Endodermal cell (in vitro differentiated cells): ENCODE data around the gene SLC5A8. TPM values are rescaled to one million over a fixed set of nuclear protein-coding genes. Genes with fewer than 3 reads are reported as not detected.

Experiments
- DNase-seq: peaks from one replicate; pipeline ENCODE4 v3.0.0-alpha.2; 2017
- H3K27ac ChIP-seq: 2 replicates; pipeline ENCODE4 v1.5.1; 2013; ENCODE audit warnings: mild to moderate bottlenecking, low read depth, low read length, moderate library complexity
- H3K27me3 ChIP-seq: 2 replicates; pipeline ENCODE4 v1.6.1; 2013; ENCODE audit warnings: mild to moderate bottlenecking, low read length, moderate library complexity; ENCODE audit not compliant: insufficient read depth, control insufficient read depth, poor library complexity, severe bottlenecking
- H3K36me3 ChIP-seq: 2 replicates; pipeline ENCODE4 v1.7.0; 2013; ENCODE audit warnings: mild to moderate bottlenecking, low read length, moderate library complexity; ENCODE audit not compliant: control insufficient read depth, insufficient read depth
- H3K4me1 ChIP-seq: one replicate; pipeline ENCODE4 v1.7.0; 2013; ENCODE audit warnings: low read length; ENCODE audit not compliant: control insufficient read depth, insufficient read depth
- H3K4me3 ChIP-seq: 2 replicates; pipeline ENCODE4 v1.5.1; 2013; ENCODE audit warnings: mild to moderate bottlenecking, low read length, moderate library complexity
- H3K9ac ChIP-seq: 2 replicates; pipeline ENCODE4 v1.6.1; 2013; ENCODE audit warnings: mild to moderate bottlenecking, low read length, moderate library complexity; ENCODE audit not compliant: poor library complexity, severe bottlenecking; ENCODE audit errors: extremely low read depth
- H3K9me3 ChIP-seq: 2 replicates; pipeline ENCODE4 v1.6.1; 2013; ENCODE audit warnings: mild to moderate bottlenecking, low read length, moderate library complexity; ENCODE audit not compliant: control insufficient read depth
- H3K27ac Mint-ChIP-seq: 2 replicates; pipeline ENCODE4 v1.8.0; 2020; ENCODE audit warnings: mixed read lengths
- H3K27me3 Mint-ChIP-seq: 2 replicates; pipeline ENCODE4 v1.8.0; 2021; ENCODE audit warnings: mild to moderate bottlenecking, mixed read lengths; ENCODE audit not compliant: insufficient read depth
- H3K36me3 Mint-ChIP-seq: 2 replicates; pipeline ENCODE4 v1.8.0; 2020; ENCODE audit warnings: low read depth, mixed read lengths
- H3K4me1 Mint-ChIP-seq: 2 replicates; pipeline ENCODE4 v1.8.0; 2020; ENCODE audit warnings: mixed read lengths
- H3K4me3 Mint-ChIP-seq: 2 replicates; pipeline ENCODE4 v1.8.0; 2020; ENCODE audit warnings: mild to moderate bottlenecking, moderate library complexity, mixed read lengths
- H3K9me3 Mint-ChIP-seq: 2 replicates; pipeline ENCODE4 v1.8.0; 2020; ENCODE audit warnings: mild to moderate bottlenecking, mixed read lengths
- WGBS, 2 experiments: methylation state at CpG; one replicate each; pipeline versions ENCODE4 v1.1.5 to v1.1.7; 2013; ENCODE audit warnings: missing lambda C conversion rate in 2 of 2, mixed read lengths in 1 of 2; ENCODE audit not compliant: insufficient coverage in 1 of 2, insufficient read length in 1 of 2; 5-methylcytosine and 5-hydroxymethylcytosine counted together
- total RNA-seq, 2 donors: library from RNA; stranded (reverse); fragmentation: NEBNext Ultra II Directional in 1 of 2; extraction: Animal tissue kit (Norgen Biotek cat#: 25700) in 1 of 2; gene quantifications; 2 replicates in 1 of 2; 3 replicates in 1 of 2; pipeline ENCODE4 v1.2.1, GENCODE V29; 2021
- TF ChIP-seq, protein P1 (sequence below): fragments of 200-600 bp; sonication (generic); conservative IDR thresholded peaks from 2 replicates; pipeline ENCODE4 v1.5.0; 2021; ENCODE audit warnings: antibody characterized with exemption, mild to moderate bottlenecking

SLC5A8 gene
- total RNA-seq, 2 donors from 2014 or later = not detected

GRCh38 chr12:101200824-101201223, 9.2 kb downstream of the SLC5A8 start:
- Mint-ChIP-seq H3K27me3 (peaks cover 4% of the 10 kb centered on the region), H3K36me3 (no peaks in the 10 kb centered on the region), H3K27ac (no peak overlapping the region), H3K4me1 (no peaks in the 10 kb centered on the region), H3K4me3 (no peak overlapping the region), H3K9me3 (no peaks in the 10 kb centered on the region)
- Histone ChIP-seq H3K9ac (no peak overlapping the region), H3K9me3 (no peaks in the 10 kb centered on the region), H3K4me1 (no peaks in the 10 kb centered on the region), H3K27ac (no peak overlapping the region), H3K27me3 (no peaks in the 10 kb centered on the region), H3K4me3 (no peak overlapping the region), H3K36me3 (no peaks in the 10 kb centered on the region)
- TF ChIP-seq, protein P1, sequence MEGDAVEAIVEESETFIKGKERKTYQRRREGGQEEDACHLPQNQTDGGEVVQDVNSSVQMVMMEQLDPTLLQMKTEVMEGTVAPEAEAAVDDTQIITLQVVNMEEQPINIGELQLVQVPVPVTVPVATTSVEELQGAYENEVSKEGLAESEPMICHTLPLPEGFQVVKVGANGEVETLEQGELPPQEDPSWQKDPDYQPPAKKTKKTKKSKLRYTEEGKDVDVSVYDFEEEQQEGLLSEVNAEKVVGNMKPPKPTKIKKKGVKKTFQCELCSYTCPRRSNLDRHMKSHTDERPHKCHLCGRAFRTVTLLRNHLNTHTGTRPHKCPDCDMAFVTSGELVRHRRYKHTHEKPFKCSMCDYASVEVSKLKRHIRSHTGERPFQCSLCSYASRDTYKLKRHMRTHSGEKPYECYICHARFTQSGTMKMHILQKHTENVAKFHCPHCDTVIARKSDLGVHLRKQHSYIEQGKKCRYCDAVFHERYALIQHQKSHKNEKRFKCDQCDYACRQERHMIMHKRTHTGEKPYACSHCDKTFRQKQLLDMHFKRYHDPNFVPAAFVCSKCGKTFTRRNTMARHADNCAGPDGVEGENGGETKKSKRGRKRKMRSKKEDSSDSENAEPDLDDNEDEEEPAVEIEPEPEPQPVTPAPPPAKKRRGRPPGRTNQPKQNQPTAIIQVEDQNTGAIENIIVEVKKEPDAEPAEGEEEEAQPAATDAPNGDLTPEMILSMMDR = no peak
- WGBS, 2 experiments = 95 to 100% methylated on average over 1 of the region's 1 CpG
- no peak for DNase-seq

DNA sequence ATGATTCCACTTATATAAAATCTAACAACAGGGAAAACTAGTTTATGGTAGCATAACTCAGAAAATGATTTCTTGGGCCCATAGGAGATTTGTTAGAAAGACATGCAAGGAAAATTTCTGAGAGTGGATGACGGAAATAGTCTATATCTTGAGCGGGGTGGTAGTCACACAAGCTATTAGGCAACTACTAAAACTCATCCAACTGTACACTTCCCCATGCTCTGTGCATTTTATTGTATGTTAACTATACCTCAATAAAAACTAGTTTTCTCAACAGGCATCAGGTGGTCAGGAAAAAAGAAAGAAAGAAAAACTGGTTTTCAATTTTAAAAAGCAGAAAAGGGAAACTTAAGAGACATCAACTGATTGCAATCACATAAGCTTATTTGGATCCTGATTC, 9.9 kb downstream of the SLC5A8 start:
- no peak for DNase-seq
- Histone ChIP-seq H3K36me3 (no peaks in the 10 kb centered on the region), H3K9me3 (no peaks in the 10 kb centered on the region), H3K9ac (no peak overlapping the region), H3K27me3 (no peaks in the 10 kb centered on the region), H3K4me1 (no peaks in the 10 kb centered on the region), H3K27ac (no peak overlapping the region), H3K4me3 (no peak overlapping the region)
- H3K4me1 Mint-ChIP-seq = no peaks in the 10 kb centered on the region
- peaks cover 4% of the 10 kb centered on the region for H3K27me3 Mint-ChIP-seq
- no peaks in the 10 kb centered on the region for H3K9me3 Mint-ChIP-seq
- 87% methylated on average over 2 of the region's 2 CpGs; no CpG with 5 or more reads in 1 of the 2 experiments for WGBS, 2 experiments
- H3K27ac Mint-ChIP-seq = no peak overlapping the region
- no peaks in the 10 kb centered on the region for H3K36me3 Mint-ChIP-seq
- H3K4me3 Mint-ChIP-seq = no peak overlapping the region
- TF ChIP-seq, protein P1 = no peak

- no peaks in the 10 kb centered on the region for H3K36me3 Mint-ChIP-seq
- H3K4me1 Mint-ChIP-seq = no peaks in the 10 kb centered on the region
- 94% methylated on average over 2 of the region's 2 CpGs; no CpG with 5 or more reads in 1 of the 2 experiments for WGBS, 2 experiments
- Histone ChIP-seq H3K4me1 (no peaks in the 10 kb centered on the region), H3K9me3 (no peaks in the 10 kb centered on the region), H3K9ac (no peak overlapping the region), H3K27ac (no peak overlapping the region), H3K27me3 (no peaks in the 10 kb centered on the region), H3K36me3 (no peaks in the 10 kb centered on the region), H3K4me3 (no peak overlapping the region)
- TF ChIP-seq, protein P1 = no peak
- no peak overlapping the region for H3K4me3 Mint-ChIP-seq
- no peaks in the 10 kb centered on the region for H3K9me3 Mint-ChIP-seq
- DNase-seq = no peak
- no peak overlapping the region for H3K27ac Mint-ChIP-seq
- no peaks in the 10 kb centered on the region for H3K27me3 Mint-ChIP-seq
These were observed 23.7 kb downstream of the SLC5A8 start for GRCh38 chr12:101186291-101186690.
